Fibroblast of lung (primary cell): ENCODE data around the gene USH1C.

ENCODE experiments used
- EZH2 ChIP-seq: IDR thresholded peaks from 2 replicates; pipeline ENCODE4 v1.5.1; 2012; ENCODE audit warnings: low read length, control low read depth, mild to moderate bottlenecking; ENCODE audit errors: missing control alignments
- TF ChIP-seq, protein P1 (sequence below), 2 donors: IDR thresholded peaks in 1 of 2; conservative IDR thresholded peaks in 1 of 2; 1 replicate in 1 of 2; 2 replicates in 1 of 2; pipeline ENCODE4 v1.5.1; 2011 to 2012; ENCODE audit warnings: low read length in 2 of 2, control low read depth in 1 of 2, inconsistent platforms in 1 of 2, low read depth in 1 of 2, mild to moderate bottlenecking in 1 of 2

DNA sequence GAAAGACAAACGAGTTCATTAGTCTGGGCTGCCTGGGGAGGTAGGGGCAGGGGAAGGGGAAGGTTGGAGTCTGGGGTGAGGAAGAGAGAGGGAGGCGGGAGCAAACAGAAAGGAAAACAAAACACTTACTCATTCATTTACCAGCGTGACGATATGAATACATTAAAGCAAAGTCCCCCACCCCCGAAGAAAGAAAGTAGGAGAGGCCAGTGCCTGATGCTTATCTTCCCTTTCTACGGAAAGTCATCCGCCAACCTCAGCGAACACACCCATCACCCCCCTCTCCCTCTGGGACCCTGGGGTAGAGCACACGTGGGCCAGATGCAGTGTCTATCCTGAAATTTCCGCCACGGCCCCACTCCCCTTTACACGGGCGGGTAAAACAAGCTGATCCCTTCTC lies 81.3 kb downstream of the USH1C start:
- TF ChIP-seq, protein P1, sequence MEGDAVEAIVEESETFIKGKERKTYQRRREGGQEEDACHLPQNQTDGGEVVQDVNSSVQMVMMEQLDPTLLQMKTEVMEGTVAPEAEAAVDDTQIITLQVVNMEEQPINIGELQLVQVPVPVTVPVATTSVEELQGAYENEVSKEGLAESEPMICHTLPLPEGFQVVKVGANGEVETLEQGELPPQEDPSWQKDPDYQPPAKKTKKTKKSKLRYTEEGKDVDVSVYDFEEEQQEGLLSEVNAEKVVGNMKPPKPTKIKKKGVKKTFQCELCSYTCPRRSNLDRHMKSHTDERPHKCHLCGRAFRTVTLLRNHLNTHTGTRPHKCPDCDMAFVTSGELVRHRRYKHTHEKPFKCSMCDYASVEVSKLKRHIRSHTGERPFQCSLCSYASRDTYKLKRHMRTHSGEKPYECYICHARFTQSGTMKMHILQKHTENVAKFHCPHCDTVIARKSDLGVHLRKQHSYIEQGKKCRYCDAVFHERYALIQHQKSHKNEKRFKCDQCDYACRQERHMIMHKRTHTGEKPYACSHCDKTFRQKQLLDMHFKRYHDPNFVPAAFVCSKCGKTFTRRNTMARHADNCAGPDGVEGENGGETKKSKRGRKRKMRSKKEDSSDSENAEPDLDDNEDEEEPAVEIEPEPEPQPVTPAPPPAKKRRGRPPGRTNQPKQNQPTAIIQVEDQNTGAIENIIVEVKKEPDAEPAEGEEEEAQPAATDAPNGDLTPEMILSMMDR (conservative IDR thresholded peaks at IDR 0.05 in 1 of 2, IDR thresholded peaks at IDR 0.05 in 1 of 2; ENCODE audit: low read depth in 1 of 2, low read length in 2 of 2): no peak
- no peak for TF ChIP-seq EZH2
